NK-92 (cell line): Measurements from ENCODE around the gene KRTAP10-3.

Experiments used
- DNase-seq: peaks from one replicate; lab custom pipeline; 2025; ENCODE audit not compliant: unreplicated experiment; lab: John Stamatoyannopoulos, UW

The KRTAP10-3 gene

DNA sequence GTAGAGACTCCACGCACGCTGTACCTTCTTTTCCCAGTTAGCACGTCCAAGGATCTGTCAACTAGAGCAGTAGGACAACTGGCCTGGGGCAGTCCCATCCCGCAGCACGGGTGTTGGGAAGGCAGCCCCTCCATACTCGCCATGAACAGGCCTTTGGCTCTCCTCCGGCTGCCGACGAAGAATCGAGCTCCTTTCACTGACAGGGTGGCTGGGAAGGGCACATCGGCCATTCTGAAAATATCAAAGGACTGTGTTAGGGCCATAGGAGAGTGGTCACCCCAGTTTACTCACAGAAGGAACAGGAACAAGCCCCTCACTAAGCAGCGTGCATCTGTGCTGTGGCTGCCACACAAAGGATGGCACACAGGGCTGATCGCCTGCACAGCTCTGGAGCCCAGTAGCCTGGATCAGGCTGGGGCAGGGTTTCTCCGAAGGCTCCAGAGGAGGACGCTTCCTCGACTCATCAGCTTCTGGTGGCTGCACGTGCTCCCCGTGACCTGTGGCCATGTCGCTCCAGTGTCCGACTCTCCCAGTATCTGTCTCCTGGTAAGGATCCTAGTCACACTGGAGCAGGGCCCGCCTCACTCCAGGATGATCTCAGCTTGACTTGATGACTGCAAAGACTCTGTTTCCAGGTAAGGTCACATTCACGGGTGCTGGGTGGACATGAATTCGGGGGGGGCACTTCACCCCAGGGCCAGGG lies 27.5 kb downstream of the KRTAP10-3 start:
- DNase-seq = no peak

DNA sequence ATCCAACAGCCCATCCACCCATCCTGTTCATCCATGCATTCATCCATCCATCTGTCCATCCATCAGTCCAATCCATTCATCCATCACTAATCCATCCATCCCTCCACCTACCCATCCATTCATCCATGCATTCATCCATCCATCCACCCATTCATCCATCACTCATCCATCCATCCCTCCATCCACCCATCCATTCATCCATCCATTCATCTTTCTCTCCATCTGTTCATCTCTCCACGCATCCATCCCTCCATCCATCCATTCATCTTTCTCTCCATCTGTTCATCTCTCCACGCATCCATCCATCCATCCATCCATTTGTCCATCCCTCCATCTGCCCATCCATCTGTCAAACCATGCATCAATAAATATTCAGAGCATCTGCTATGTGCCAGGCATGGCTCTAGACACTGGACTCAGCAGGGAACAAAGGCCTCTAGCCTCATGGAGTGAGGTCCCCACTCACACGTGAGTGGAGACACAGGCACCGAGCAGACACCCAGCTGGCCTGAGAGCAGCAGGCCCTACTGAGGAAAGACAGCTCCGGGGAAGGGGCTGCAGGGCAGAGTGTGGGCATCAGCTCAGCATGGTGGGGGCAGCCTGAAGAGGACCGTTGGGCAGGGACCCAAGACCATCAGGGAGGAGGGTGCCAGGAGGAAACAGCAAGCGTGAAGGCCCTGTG lies 28.2 kb downstream of the KRTAP10-3 start:
- DNase-seq = no peak

DNA sequence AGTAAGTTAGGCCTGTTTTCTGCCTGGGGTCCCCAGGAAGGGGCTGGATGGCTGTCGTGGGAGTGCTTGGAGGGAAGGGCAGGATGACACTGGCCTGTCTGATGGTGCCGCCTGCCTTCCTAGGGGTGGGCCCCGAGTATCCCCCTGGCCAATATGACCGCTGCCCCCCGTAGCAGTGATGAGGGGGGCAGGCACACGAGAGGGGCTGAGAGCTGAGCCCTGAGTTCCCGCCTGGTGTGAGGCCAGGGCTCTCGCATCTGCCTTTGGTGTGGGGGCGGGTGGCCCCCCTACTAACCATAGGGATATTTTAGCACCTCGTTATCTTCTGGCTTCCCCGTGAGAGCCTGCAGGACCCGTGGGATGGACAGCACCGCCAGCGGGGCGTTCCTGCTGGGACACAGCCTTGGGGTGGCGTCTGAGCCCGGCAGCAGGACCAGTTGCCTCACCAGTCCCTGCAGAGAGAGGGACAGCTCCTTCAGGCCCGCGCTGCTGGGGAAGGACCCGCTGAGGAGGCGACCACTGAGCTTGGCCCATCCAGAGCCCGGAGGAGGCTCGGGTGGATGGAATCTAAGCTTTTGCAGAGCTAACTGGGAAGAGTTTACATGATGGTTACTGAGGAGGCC lies 29.0 kb downstream of the KRTAP10-3 start:
- no peak for DNase-seq

DNA sequence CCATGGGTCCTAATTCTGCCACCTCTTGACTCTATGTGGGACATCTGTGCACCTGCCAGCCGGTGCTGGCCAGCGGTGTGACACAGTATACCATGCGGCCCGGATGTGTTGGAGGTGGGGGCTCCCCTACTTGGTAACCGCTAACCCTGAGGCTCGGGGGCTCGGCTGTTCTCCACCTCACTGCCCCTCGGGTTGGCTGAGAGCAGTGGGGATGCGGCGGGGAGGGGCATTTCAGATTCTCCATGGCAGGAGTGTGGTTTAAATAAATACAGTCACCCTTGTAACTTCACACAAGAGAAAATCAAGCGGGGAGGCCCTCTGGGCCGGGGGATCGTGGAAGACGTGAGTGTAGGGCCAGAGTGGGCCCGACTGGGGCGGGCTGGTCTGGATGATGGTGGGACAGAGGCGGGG lies 29.6 kb downstream of the KRTAP10-3 start:
- DNase-seq = no peak

DNA sequence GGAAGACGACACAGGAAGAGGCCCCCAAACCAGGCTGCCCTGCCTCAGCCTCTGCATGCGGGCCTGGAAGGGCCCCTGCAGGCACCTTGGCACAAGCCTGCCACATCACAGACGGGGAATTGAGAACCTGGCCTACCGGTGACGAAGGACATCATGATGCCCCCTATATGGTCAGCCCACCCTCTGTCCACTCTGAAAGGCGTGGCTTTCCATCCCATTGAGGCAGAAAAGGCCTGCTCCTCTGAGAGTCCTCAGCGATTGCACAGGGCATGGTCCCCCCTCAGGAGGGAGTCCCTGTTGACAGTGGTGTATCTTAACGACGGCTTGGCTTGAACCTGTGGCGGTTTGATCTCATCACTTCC lies 30.0 kb downstream of the KRTAP10-3 start:
- DNase-seq = no peak

DNA sequence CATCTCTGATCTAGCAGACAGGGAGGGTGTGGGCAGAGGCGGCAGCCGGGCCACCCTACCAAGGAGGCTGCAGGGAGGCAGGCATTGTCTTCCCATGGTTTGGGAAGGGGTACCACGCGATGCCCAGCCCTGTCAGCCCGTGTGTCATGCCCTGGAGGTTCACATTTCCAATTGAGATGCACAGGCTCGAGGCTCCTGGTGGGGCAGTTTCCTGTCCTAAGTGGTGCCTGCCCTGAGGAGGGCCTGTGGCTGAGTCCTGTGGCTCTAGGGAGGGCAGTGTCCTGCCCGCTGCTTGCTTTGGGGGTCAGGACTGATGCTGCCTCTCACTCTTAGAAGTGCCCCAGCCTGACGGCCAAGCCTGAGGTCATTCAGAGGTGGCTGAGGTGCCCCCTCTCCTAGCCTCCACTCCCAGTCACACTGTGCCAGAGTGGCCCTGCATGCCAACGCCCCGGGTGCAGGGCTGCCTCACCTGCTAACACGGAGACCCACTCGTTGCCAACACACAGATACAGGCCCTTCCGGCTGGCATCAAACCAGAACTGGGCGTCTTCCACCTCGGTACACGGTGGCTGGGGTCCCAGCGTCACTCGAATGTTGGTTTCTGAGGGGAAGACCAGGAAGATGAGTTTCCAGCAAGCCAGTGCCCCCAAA lies 30.5 kb downstream of the KRTAP10-3 start:
- no peak for DNase-seq

DNA sequence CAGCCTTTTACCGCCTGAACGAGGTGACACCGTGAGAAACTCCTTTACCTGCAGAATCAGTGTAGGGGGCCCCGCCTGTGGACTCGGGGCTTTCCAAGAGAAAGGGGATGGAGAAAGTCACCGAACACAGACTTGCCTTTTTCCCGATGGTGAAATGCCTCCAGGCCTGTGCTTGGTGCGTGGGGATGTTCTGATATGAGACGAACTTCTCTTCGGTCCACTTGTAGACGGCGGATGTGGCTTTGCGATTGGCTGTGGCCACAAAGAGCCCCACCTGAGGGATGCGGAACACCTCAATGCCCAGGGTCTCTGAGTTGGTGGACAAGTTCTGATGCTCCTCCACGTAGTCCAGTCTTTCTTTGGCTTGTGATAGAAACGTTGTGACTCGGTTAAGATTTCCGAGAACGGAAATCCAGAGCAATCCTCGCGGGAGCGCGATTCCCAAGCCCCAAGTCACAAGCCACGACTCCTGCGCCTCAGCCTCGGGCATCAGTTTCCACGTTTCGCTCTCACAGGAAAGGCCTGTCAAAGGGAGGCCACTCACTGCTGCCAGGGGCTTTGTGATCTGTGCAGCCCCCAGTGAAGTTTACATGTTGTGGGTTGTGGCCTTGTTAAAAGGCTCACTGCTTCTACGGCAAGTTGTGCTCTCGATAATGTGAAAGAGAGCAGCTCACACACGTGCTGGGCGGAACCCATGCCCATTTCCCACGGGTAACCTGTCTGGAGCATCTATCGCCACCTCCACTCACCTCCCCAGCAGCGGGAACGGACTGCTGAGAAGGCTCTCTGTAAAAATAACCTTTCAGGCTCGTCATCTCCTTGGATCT lies 31.2 kb downstream of the KRTAP10-3 start:
- no peak for DNase-seq

DNA sequence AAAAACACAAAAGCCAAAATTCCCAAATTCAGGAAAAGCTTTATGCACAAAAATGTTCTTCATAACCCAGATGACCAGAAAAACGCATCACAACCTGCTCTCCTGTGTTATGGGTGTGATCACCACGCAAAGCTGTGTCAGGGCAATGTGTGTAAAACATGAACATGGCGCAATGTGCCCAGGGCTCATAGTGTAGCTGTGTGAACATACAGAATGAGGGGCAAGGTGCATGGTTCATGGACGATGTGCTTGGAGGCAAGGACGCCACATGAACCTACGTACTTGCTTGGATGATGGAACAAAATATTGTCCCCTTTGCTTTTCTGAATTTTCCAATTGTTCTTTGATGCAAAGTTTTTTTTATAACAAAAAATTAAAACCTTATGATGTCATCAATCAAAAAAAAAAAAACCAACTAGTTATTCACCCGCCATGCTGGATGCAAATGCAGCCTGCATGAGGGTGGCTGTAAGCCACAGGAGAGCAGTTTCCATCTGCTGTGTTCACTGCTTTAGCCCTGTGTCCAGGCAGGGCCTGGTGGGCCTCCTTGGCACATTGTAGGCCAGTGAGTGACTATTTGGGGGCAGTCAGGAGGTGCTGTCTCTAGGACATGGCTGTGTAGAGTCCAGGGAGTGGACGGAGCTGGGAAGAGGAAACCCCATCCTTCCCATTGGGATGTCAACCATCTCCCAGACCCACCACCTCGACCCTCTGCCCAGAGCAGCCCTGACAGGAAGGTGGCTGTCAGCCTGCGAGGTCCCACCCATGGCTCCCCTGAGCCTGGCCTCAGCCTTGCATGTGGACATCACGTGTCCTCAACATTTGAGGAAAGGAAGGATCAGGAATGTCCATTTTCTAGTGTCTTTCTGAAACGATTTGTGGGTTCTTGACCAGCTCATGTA lies 32.2 kb downstream of the KRTAP10-3 start:
- no peak for DNase-seq

DNA sequence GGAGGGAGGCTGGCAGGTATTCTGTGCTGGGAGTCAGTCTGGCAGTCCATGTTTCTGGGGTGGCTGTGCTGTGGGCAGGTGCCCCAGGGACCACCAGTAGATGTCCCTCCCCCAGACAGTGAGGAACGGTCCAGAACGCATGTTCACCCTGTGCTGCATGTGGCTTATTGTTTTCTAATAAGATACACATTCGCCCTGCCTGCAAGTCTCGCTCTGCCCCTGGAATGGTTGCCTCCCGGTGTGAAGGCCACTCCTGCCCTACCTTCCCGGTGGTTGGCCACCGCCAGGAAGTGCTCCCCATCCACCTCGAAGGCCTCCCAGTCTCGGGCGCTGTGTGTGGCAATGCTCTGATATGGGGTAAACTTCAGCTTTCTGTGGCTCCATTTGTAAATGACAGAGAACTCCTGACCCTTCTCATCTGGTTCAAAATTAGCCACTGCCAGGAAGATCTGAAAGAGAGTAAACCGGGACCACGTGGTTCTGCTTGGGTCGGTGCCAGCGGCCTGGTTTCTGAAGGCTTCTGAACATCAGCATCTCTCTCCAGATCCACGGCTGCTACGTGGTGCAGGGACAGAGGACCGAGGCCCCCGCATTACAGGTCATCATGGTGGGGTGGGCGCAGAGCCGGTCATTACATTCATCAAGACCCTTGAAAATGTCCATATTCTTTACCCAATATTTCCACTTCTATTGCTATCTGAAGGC lies 33.1 kb downstream of the KRTAP10-3 start:
- DNase-seq = no peak

DNA sequence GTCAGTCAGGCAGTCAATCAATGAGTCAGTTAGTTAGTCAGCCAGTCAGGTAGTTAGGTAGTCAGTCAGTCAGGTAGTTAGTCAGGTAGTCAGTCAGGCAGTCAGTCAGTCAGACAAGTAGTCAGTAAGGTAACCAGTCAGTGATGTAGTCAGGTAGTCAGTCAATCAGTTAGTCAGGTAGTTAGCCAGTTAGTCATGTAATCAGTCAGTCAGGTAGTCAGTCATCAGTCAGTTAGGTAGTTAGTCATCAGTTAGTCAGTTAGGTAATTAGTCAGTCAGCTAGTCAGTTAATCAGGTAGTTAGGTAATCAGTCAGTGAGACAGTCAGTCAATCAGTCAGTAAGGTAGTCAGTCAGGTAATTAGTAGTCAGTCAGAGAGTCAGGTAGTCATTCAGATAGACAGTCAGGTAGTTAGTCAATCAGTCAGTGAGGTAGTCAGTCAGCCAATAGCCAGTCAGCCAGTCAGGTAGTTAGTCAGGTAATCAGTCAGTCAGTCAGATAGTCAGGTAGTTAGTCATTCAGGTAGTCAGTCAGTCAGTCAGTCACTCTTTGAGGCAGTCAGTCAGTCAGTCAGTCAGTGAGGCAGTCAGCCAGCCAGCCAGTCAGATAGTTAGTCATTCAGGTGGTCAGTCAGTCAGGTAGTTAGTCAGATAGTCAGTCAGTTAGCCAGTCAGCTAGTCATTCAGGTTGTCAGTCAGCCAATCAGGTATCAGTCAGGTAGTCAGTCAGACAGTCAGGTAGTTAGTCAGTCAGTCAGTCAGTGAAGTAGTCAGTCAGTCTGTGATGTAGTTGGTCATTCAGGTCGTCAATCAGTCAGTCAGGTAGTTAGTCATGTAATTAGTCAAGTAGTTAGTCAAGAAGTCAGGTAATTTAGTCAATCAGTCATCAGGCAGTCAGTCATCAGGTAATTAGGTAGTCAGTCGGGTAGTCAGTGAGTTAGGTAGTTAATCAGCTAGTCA lies 33.9 kb downstream of the KRTAP10-3 start:
- no peak for DNase-seq

DNA sequence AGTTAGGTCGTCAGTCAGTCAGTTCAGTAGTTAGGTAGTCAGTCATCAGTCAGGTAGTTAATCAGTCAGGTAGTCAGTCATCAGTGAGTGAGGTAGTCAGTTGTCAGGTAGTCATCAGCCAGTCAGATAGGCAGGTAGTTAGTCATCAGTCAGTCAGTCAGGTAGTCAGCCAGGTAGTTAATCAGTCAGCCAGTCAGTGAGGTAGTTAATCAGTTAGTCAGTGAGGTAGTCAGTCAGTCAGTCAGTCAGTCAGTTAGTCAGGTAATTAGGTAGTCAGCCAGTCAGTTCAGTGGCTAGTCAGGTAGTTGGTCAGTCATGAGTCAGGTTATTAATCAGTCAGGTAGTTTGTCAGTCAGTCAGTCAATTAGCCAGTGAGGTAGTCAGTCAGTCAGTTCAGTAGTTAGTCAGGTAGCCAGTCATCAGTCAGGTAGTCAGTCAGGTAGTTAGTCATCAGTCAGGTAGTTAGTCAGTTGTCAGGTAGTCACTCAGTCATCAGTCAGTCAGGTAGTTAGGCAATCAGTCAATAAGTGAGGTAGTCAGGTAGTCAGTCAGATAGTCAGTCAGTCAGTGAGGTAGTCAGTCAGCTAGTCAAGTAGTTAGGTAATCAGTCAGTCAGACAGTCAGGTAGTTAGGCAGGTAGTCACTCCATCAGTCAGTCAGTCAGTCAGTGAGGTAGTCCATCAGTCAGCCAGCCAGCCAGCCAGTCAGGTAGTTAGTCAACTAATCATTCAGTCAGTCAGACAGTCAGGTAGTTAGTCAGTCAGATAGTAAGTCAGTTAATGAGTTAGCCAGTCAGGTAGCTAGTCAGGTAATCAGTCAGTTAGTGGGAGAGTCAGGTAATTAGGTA lies 34.8 kb downstream of the KRTAP10-3 start:
- DNase-seq = no peak

DNA sequence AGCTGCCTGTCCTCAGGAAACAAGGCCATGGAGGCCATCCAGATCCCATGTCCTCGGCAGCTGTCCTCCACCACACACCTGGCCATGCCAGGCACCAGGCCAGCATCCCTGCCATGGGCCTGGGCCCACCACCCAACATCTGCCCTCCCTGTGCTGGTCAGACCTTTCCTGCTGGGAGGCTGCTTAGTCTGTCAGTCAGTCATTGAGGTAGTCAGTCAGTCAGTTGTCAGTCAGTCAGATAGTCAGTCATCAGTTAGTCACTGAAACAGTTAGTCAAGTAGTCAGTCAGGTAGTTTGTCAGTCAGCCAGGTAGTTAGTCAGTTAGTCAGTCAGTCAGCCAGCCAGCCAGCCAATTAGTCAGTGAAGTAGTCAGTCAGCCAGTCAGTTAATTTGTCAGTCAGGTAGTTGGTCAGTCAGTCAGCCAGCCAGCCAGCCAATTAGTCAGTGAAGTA lies 35.8 kb downstream of the KRTAP10-3 start:
- no peak for DNase-seq

DNA sequence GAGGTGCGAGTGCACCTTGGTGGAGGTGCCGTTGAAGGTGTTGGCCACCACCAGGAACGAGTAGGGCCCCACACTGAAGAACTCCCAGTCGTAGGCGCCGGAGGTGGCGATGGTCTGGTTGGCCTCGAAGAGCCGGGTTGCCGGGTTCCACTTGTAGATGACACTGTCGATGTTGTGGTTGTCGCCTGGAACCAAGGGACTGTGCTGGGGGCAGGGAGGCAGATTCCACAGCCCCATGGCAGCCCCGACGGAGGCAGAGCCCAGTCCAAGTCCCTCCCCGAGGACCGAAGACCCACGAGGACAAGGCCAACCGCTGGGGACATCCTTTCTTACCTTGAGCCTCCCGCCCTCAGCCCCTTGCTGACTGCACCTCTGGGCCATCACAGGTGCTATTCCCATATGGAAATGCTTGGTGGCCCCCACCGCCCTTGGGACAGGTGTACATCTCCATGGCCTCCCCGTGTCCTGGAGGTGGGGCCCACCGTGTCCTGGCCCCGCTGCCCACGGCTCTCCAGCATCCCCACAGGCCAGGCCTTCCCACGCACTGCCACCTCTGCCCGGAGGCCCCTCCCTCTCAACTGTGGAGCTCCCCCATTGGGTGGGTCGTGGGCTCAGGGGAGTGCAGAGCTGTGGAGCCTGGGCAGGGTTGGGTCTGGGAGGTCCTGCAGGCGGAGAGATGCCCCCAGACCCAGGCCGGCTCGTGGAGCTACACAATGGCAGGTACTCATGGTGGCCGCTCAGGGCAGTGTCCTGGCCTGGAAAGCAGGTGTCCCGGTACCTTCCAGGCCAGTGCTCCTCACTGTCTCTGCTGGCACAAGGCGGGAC lies 36.5 kb downstream of the KRTAP10-3 start:
- no peak for DNase-seq

DNA sequence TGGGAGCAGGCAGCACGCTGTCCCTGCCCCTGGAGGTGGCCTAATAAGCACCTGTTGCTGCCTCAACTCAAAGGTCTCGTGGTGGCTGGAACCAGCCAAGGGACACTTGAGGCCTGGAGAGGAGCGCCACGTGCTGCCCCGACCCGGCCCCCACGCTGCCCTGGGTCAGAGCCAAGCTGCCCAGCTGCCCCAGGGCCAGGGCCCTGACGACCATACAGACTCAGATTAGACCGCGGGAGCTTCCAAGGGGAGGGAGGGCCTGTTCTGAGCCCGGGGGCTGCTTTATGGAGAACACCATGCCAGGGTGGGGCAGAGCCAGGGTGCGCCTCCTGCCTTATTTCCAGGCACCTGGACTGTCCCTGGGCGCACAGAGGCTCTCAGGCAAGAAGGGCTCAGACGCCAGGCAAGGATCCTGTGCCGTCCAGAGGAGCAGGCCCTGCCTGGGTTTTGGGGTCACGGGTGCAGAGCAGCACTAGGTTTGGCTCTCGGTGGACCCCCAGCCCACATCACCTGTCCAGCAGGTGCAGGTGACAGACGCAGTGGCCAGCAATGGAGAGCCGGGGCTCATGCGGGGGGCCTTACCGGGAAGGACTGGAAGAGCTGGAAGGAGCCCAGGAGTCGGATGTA lies 37.2 kb downstream of the KRTAP10-3 start:
- DNase-seq = no peak

DNA sequence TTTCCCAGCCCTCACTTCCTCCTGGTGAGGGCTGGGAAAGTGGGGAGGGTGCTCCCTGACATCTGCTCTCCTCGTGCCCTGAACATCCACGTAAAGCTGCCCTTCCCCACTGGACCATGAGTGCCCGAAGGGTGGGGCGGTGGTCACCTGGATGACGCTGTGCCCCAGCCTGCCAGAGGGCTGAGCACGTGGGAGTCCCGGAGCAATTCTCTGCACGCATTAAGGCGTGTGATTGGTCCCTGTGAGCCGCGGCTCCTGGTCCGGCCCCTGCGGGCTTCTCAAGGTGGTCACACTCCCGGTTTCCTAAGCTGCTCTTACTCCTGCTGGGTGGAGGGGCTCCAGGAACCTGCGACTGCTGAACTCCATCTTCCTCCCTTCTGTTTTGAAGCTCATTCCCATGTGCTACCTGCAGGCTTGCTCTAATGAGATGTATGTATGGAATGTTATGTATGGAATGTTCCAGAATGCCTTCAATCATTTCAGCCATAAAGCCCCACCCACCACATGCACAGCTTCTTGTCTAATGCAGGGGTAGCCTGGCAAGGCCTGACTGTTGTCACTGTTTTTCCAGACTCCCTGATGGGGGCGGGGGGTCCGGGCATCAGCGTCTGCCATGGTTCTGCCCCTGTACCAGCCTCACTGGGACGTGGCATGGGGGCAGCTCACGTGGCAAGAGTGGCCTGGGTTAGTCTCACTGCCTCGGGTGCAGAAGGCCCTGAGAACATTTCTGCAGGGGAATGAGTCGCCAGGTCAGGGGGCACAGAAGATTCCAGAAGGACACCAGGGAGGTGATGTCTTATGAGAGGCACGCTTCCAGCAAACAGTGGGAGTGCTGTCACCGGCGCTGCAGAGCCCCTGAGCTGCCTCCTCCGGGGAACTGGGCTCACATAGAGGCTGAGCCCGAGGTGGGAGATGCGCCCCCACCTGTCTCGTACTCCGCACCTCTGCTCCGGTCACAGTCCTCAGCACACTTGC lies 38.0 kb downstream of the KRTAP10-3 start:
- DNase-seq = no peak
